Measurements from ENCODE around the gene ITFG2.

DNA sequence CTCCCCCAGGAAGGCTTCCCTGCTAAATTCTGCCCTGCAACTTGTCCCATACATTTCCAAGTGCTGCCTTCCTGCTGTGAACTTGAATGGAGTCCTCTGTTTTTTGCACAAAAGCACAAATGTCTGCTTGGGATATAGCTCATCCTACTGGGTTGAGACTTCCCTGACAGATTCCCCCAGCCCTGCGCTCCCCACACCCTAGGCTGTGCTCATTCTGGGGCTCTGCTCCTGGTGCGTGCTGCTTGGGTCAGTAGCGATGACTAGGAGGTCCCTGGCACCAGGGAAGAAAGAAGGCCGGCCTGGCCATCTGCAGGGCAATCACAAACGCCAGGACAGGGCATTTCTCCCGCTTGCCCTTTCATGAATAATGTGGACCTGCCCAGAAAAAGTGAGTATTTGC is 46.9 kb upstream of the ITFG2 start:
- TF ChIP-seq, protein P1, sequence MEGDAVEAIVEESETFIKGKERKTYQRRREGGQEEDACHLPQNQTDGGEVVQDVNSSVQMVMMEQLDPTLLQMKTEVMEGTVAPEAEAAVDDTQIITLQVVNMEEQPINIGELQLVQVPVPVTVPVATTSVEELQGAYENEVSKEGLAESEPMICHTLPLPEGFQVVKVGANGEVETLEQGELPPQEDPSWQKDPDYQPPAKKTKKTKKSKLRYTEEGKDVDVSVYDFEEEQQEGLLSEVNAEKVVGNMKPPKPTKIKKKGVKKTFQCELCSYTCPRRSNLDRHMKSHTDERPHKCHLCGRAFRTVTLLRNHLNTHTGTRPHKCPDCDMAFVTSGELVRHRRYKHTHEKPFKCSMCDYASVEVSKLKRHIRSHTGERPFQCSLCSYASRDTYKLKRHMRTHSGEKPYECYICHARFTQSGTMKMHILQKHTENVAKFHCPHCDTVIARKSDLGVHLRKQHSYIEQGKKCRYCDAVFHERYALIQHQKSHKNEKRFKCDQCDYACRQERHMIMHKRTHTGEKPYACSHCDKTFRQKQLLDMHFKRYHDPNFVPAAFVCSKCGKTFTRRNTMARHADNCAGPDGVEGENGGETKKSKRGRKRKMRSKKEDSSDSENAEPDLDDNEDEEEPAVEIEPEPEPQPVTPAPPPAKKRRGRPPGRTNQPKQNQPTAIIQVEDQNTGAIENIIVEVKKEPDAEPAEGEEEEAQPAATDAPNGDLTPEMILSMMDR (conservative IDR thresholded peaks at IDR 0.05; ENCODE audit: low read depth, low read length) = no peak
- TF ChIP-seq EZH2 (IDR thresholded peaks at IDR 0.05; ENCODE audit: borderline replicate concordance, low read depth, low read length, poor library complexity, severe bottlenecking) = no peak
